ENCODE results near the gene MOV10L1. TPM values are rescaled to one million over a fixed set of nuclear protein-coding genes. Genes with fewer than 3 reads are reported as not detected.

Gene MOV10L1
- total and polyA plus RNA-seq, 2 experiments from 2014 or later = 0.73 to 1.8 TPM

GRCh38 chr22:50045211-50046018 is 44.4 kb upstream of the MOV10L1 start (continued):
- TF ChIP-seq CTCF (conservative IDR thresholded peaks at IDR 0.05; ENCODE audit: low read depth in 2 of 2) (no peak), ZNF462 (CRISPR knock-in tag; IDR thresholded peaks at IDR 0.05) (no peak), NANOG (IDR thresholded peaks at IDR 0.05; ENCODE audit: borderline replicate concordance) (no peak), JUNB (IDR thresholded peaks at IDR 0.05; ENCODE audit: unreplicated experiment) (no peak), ZNF331 (CRISPR knock-in tag; IDR thresholded peaks at IDR 0.05; ENCODE audit: low read depth) (no peak)

DNA sequence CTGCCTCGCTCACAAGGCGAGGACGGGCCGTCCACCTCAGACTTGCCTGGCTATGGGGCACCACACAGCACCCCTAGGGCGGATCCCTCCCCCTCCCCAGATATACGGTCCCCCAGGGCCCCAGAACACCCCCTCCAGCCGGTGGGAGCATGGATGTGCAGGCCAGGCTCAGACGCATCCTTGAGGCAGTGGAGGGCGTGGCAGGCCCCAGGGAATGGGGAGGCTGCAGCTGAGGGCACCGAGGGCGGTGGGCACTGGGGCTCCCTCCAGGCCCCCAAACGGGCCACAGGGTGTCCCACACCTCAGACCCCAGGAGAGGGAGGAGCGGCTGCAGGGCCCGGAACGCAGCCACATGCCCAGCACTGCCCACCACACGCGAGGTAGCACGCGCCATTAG is 43.8 kb upstream of the MOV10L1 start:
- ATAC-seq (peak; percentile 53), DNase-seq (ENCODE audit: low spot score) (peak; percentile 28)
- no peak overlapping the region for H3K4me3 ChIP-seq
- peaks cover 8% of the 10 kb centered on the region for H3K27me3 Mint-ChIP-seq (ENCODE audit: insufficient read depth, low read depth, poor library complexity)
- no peaks in the 10 kb centered on the region for H3K4me1 ChIP-seq (ENCODE audit: insufficient read depth)
- H3K36me3 ChIP-seq (ENCODE audit: insufficient read depth) = no peaks in the 10 kb centered on the region
- H3K79me2 ChIP-seq (replicated peaks; ENCODE audit: insufficient read depth) = no peaks in the 10 kb centered on the region
- no peaks in the 10 kb centered on the region for H3K9me3 Mint-ChIP-seq
- no peaks in the 10 kb centered on the region for H3F3A ChIP-seq (replicated peaks; ENCODE audit: low read depth)
- no peak overlapping the region for H2AFZ ChIP-seq
- H3K4me1 Mint-ChIP-seq = no peaks in the 10 kb centered on the region
- no peak overlapping the region for H3K4me3 Mint-ChIP-seq
- no peaks in the 10 kb centered on the region for H3K36me3 Mint-ChIP-seq (ENCODE audit: low read depth)
- H3K27ac ChIP-seq (ENCODE audit: low read depth) = no peak overlapping the region
- H4K20me1 ChIP-seq (replicated peaks; ENCODE audit: insufficient read depth) = no peaks in the 10 kb centered on the region
- H3K4me2 ChIP-seq = no peak overlapping the region
- H3K27me3 ChIP-seq (ENCODE audit: insufficient read depth) = no peaks in the 10 kb centered on the region
- H3K27ac Mint-ChIP-seq = no peak overlapping the region
- H3K9me2 ChIP-seq (ENCODE audit: insufficient read depth) = no peaks in the 10 kb centered on the region
- no peak for TF ChIP-seq CREB1 (CRISPR knock-in tag; IDR thresholded peaks at IDR 0.05; ENCODE audit: low read depth)
- TF ChIP-seq EZH2 (IDR thresholded peaks at IDR 0.05; ENCODE audit: low read depth, unreplicated experiment) = no peak
- TF ChIP-seq NANOG (IDR thresholded peaks at IDR 0.05; ENCODE audit: borderline replicate concordance) = no peak
- TF ChIP-seq JUNB (IDR thresholded peaks at IDR 0.05; ENCODE audit: unreplicated experiment) = no peak
- no peak for TF ChIP-seq ZNF331 (CRISPR knock-in tag; IDR thresholded peaks at IDR 0.05; ENCODE audit: low read depth)
- no peak for TF ChIP-seq EZH2phosphoT487 (IDR thresholded peaks at IDR 0.05; ENCODE audit: unreplicated experiment)
- no peak for TF ChIP-seq STAT1 (IDR thresholded peaks at IDR 0.05; ENCODE audit: unreplicated experiment)
- TF ChIP-seq POLR2AphosphoS5 (IDR thresholded peaks at IDR 0.05; ENCODE audit: low read depth) = no peak

All from GM23338 (cell line).